Stimulated activated CD4-positive, alpha-beta T cell treated with anti-CD3 and anti-CD28 coated beads, Interleukin-4, amount 100 ng/mL, for 48 hours (primary cell): Measurements from ENCODE around the gene ZNF674.
"Not testable (repeated sequence)": the region's sequence is repeated elsewhere in the genome, so short reads cannot be mapped to it uniquely, and the experiment has no call there.

Experiments
- DNase-seq, 2 donors: peaks; one replicate each; pipeline ENCODE4 v3.0.0-alpha.2; 2020; ENCODE audit warnings: low read depth in 2 of 2

ZNF674 gene

DNA sequence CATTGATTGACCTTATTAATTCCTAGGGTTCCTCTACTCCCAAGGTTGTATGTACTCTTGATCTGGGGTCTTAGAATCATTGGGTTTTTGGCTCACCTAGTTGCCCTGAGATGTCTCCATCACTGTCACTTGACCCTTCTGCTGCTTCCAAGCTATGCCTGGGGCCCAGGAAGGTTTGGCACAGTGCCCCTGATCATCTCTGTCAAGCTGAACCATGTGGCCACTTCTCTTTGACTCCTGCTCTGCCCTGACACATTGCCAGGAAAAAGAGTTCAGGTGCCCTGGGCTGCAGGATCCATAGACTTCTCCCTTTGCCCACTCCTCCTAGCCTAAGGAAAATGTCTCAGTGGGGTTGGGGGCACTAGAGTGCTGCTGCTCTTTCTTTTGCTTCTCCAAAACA is 24.4 kb upstream of the ZNF674 start:
- DNase-seq: no peak

DNA sequence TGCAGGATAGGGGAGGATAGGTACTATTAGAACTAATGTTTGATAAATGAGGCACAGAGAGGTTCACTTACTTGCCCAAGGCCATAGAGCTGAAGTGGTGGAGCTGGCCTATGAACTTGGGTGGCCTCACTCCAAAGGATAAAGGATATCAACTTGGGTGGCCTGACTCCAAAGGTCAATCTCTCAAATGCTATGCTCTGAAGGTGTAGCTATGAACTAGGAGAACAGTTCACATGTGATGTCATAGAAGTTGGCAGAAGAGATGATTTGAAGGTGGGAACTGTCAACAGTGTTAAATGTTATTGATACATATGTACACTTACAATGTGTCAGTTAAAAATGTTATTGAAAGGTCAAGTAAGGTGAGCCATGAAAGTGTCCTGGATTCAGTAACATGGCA is 22.2 kb upstream of the ZNF674 start:
- no peak for DNase-seq

DNA sequence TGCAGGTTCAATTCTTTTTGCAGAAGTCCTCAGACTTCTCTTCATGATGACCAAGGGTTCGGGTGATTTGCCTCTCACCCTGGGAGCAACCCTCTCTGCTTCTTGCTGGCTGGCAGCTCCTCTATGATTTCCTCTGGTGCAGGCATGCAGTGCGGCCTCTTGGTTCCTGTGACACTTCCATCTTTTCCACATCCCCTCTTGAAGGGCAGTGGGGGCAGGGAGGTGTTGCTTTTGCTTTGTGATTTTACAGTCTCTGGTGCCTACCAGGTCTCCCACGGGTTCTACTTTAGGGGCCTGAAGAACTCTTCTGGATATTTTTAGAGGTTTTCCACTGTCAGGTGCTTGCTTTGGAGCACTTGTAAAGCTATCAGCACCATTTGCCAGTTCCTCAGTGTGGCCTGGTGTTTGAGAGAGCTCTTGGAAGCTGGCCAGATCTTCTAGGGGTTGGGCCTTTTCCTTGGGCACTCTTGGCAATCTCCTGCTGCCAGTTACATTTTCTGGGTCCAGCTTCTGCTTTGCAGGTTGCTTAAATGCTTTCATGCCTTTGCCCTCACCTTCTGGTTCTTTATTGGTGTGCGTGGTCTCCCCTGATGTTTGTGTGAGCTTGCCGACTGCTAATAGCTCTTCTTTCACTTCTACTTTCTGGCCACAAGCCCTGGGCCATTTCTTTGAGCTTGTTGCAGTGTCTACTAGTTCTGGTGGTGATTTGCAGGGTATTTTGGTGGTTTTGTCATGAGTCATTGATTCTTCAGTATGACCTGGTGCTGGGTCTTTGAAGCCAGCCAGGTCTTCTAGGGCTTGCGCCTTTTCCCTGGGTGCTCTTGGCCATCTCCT is 16.8 kb upstream of the ZNF674 start:
- DNase-seq: no peak

DNA sequence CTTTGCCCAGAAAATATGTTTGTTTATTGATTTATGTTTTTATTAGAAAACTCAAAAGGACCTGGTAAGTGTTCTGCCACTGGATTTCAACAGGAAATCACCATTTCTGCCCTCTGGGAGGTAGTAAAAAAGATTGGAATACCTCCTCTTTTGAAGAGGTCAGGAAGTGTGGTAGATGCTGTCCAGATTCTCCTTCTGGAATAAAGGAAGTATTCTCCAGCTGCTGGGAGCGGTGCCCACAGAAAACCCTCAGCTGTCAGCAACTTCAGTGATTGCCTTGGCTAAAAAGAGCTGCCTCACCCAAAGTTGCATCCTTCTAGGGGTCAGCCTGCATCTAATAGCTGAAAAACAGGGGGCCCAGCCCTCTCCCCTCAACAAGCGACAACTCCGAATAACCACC is 13.8 kb upstream of the ZNF674 start:
- no peak for DNase-seq

DNA sequence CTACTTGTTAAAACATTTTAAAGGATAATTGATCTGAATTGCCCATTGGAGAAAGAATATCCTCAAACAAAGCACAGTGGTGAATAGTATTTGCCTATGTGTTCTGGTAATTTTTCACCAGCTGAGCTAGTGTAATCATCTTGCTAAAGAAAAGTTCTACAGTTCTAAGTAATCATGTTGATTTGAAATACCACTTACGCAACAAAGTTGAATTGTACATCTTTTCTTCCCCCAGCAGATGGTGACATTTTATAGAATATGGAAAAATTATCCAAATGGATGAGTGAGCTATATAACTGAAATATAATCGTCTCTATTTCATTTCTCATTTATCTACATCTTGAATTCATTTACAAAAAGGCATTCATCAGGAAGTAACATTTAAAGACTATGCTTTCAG is 9.7 kb upstream of the ZNF674 start:
- DNase-seq: no peak

DNA sequence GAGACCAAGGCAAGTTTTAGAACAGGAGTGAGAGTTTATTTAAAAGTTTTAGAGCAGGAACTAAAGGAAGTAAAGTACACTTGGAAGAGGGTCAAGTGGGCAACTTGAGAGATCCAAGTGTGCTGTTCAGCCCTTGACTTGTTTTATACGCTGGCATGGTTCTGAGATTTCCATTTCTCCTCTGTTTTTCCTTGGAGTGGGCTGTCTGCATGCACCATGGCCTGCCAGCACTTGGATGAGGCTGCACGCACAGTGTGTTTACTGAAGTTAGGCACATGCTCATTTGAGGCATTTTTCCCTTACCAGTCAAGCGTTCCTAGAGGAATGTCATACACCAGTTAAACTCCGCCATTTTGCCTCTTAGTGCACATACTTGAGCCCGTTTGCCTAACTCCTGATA is 8.7 kb upstream of the ZNF674 start:
- DNase-seq: no peak

DNA sequence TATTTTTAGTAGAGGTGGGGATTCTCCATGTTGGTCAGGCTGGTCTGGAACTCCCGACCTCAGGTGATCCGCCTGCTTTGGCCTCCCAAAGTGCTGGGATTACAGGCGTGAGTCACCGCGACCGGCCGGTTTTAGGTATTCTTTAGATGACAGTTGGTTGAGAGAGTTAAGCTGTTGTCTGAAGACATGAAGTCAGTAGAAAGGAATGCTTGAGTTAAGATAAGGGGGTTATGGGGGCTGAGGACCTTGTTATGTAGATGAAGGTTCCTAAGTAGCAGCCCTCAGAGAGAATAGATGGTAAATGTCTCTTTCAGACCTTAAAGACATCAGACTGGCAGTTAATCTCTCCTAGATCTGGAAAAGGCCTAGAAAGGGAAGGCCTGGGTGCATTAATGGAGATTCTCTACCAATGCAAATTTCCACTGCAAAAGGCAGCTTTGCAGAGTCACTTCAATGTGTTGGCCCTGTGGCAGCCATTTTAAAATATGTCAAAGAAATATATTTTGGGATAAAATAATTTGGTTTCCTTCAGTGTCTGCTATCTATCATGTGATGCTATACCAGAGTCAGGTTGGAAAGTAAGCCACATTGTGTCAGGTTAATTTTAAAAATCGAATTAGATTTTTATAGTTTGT is 6.4 kb upstream of the ZNF674 start:
- no peak for DNase-seq

DNA sequence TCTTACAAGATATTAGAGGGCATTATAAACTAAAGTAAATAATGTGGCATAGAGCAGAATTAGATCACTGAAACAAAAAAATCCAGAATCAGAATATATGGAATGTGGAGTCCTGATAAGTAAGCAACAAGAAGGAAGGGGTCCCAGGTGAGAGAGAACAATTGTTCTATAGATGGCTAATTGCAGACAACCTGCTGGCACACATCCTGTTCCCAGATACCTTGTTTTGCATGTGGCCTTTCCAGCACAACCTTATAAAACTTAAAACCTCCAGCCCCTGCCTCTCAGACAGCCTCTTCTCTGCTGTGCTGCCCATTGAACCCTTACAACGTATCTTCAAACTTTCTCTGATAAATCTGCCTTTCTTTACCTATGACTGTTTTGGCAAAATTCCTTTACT is 4.7 kb upstream of the ZNF674 start:
- no peak for DNase-seq

DNA sequence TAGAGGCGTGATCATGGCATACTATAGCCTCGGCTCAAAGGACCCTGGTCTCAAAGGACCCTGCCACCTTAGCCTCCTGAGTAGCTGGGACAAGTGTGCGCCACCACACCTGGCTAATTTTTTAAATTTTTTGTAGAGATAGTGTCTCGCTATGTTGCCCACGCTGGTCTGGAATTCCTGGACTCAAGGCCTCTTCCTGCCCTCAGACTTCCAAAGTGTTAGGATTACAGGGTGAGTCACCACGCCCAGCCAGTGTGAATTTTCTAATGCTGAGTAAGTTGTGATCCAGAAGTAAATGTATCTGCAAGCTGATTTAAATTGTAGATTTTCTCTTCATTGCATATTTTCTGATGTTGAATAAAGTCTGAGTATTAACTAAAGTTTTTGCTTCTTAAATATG is 2.6 kb upstream of the ZNF674 start:
- no peak for DNase-seq

DNA sequence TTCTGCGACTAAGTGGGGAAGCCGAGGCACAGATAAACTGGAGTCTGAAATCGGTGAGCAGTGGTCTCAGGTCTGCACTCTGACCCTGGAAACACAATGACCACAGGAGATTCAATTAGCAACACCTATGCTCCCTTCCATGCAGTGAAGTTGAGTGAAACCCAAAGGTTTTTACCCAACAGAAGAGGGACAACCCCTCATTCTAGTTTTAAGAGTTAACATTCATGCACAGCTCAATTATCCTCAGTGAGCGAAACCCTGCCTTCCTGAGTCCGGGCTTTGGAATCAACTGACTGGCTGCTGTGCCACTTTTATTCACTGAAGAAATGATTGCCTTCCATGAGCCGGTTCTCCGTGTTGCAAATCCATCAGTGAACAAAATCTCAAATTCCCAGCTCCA is 694 bp downstream of the ZNF674 start:
- not testable (repeated sequence) for DNase-seq

DNA sequence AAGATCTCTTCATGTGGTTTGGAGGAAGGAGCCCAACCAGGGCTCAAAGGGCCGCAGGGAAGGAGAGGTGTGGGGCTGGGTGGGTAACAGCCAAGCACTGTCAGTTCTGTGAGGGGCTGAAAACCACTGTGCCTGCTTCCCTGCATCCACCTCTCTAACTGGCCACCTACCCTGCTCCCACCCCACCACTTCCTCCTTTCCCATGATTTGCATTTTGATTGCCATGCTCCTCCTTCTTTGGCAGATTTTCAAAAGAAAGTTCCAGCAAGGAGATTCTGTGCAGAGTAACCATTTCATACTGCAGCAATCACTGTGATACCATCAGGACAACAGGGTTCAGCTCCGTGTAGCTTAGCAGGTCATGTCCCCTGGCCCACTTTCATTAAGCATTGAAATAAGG is 1.8 kb downstream of the ZNF674 start:
- no peak for DNase-seq

DNA sequence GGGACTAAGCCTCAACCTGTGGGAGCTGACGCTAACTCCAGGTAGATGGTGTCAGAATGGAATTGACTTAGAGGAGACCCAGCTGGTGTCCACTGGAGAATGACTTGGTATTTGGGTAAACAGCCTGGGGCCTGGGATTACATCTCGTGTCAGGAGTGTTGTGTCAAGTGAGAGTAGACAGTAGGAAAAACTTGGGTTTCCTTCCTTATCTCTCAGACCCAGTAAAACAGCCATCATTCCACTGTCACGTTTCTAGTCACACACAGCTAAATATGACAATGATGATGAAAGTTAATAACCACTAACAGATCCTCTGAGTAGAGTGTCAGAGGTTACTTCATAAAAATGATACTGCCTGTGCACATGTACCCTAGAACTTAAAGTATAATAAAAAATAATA is 13.8 kb downstream of the ZNF674 start:
- DNase-seq: no peak

DNA sequence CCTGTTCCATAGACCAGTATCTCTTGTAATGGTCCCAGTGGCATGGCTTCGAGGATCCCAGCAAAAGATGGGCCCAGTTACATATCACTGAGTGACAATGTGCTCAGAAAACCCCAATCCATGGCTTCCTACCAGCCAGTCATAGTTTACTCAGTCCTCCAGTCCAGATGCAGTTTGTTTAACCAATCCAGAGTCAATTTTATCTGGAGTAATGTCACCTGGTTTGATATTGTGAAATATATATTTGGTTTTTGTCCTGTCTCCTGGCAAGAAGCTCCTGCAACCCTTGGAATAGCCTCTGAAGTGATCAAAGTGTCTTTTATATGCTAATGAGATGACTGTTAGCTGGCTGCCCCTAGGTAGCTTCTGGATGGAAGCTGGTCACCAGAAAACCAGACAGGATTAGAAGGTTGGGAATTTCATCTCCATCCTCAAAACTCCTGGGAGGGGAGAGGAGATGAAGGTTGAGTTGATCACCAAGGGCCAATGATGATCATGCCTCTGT is 14.8 kb downstream of the ZNF674 start:
- DNase-seq: not testable (repeated sequence)

DNA sequence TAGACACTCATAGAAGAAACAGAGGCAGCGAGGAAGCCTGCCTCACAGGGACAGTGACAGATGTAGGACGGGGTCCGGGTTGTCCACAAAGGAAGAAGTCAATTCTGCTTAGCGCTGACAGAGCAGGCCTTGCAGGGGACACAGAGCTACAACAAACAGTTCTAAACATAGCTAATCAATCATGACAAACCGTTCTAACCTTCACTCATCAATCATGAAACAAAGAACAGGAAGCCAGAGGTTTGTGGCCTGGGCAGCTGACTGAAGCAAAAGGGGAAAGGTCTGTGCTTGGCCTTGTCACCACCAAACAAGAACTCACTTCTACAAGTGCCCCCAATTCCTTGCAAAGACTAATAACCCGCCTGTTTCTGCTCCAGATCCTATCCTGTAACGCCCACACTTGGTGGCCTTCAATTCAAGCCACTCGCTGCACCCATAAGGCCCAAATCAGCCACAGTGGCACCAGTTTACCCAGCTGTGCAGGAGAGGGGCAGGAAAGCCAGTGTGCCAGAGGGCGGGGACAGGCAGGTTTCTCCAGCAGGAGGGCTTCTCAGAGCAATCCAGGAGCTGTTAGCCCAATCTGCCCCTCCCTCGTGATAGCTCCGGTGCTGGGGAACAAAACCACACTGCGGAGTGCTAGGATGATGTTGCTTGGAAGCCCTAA is 15.3 kb downstream of the ZNF674 start:
- not testable (repeated sequence) for DNase-seq

DNA sequence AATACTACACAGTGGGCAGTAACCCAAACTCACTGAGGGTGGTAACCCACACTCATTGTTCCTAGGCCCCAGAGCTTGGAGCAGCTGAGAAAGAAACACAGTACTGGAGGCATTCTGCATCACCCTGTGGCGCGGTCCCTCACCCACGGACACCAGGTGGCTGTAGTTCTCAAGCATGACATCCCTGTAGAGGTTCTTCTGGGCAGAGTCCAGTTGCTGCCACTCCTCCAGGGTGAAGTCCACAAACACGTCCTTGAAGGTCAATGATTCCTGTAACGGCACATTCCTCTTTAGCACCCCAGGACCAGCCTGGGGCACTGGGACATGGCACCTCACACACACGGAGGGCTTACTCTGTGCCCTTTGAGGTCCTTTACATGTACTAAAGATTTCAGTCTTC is 16.6 kb downstream of the ZNF674 start:
- DNase-seq: not testable (repeated sequence)

DNA sequence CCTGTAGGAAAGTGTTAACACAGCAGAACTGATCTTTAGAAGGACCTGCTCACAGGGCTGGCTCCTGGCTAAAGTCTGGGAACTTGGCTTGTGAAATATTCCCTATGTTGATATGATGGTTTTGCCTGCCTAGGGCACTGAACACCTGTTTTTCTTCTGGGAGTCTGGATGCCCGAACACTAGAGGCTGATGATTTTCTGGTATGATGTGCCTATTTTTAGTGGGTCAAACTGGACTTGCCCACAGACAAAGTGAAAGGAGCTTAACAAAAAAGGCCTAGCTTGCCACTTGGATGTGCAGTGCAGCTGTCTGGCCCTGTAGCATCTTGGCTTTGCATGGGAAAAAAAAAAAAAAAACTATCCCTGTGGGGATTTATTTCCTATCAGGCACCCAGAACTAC is 39.1 kb downstream of the ZNF674 start:
- no peak for DNase-seq

DNA sequence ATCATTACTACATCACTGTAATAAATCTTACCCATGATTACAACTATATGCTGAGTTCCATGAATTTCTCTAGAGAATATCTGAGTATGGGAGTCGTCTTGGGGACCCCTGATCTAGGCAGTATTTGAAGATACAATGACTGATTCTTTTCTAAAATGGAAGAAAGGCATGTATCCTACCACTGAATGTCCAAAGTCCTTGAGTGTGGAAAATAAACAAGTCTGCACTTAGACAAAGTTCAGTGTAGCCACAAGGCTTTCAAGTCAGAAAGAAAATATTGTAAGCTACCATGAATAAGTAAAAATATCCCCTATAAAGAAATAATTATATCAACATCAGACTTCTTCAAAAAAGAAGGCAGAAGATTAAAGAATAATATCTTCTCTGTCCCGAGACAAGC is 42.4 kb downstream of the ZNF674 start:
- no peak for DNase-seq

DNA sequence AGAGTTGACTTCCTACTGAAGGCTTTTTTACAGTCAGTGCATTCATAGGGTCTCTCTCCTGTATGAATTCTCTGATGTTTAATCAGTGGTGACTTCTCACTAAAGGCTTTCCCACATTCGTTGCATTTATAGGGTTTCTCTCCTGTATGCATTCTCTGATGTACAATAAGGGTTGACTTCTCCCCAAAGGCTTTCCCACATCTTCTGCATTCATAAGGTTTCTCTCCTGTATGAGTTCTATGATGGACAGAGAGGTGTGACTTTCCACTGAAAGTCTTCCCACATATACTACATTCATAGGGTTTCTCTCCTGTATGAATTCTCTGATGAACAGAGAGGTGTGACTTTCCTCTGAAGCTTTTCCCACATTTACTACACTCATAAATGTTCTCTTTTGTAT is 45.2 kb downstream of the ZNF674 start:
- no peak for DNase-seq

DNA sequence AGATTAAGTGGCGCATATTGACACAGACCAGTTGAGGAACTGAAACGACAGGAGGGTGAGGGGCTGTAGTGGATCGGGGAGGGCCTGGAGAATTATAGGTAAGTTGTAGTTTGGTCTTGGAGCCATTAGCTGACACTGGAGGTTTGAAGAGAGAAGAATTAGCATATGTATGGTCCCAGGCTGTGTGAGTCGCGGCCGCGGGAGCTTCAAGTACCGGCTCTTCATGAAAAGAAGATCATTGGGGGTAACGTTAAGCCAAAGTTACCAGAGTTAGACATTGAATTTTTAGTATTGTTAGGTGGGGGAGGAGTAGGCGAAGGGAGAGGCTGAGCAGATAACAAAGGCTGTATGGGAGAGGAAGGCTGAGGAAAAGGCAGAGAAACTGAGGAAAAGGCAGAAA is 56.5 kb downstream of the ZNF674 start:
- no peak for DNase-seq

DNA sequence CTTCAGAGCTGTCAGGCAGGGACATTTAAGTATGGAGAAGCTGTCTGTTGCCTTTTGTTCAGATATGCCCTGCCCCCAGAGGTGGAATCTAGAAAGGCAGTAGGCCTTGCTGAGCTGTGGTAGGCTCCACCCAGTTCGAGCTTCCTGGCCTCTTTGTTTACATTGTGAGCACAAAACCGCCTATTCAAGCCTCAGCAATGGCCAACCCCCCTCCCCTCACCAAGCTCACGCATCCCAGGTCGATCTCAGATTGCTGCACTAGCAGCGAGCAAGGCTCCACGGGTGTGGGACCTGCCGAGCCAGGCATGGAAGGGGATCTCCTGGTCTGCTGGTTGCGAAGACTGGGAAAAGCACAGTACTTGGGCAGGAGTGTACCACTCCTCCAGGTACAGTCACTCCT is 59.3 kb downstream of the ZNF674 start:
- DNase-seq: no peak

DNA sequence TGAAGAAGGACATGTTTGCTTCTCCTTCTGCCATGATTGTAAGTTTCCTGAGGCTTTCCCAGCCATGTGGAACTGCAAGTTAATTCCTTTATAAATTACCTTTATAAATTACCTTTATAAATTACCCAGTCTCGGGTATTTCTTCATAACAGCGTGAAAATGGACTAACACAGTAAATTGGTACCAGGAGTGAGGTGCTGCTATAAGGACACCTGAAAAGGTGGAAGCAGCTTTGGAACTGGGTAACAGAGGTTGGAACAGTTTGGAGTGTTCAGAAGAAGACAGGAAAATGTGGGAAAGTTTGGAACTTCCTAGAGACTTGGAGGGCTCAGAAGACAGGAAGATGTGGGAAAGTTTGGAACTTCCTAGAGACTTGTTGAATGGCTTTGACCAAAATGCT is 66.6 kb downstream of the ZNF674 start:
- DNase-seq: not testable (repeated sequence)

DNA sequence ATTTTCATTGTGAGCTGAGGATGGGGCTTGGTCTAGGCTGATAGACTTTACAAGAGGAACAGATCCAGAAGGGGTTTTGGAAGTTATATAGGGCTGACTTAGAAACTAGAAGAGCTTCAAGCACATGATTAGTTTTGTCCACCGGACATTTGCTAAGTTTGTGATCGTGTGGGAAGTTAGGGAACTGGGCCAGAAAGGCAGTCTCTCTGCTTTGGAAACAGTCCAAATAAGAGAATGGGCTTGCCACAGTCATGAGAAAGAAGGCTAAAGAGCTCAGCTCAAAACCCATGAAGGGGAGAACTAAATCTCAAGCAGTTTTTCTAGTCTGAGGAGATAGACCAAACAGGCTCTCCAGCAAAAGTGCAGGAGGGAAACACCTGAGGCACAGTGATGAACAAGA is 67.8 kb downstream of the ZNF674 start:
- no peak for DNase-seq

DNA sequence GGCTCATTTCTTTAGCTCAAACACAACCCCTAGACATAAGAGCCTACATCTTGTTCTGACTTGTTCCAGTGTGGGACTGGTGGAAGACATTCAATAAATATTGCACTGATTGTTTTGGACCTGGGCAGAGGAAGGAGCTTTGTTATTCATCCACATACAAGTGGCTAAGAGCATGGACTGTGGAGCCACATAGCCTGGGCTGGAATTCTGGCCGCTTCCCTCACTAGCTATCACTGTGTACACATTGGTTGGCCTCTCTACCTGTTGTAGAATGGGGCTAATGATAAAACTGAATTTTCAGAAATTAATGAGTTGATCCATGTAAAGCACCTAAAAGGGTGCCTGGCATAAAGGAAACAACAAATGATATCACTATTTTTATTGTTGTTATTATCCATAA is 80.0 kb downstream of the ZNF674 start:
- no peak for DNase-seq
